Measurements from ENCODE around the gene P2RX3.
"Not testable (repeated sequence)": the region's sequence is repeated elsewhere in the genome, so short reads cannot be mapped to it uniquely, and the experiment has no call there.

The P2RX3 gene

DNA sequence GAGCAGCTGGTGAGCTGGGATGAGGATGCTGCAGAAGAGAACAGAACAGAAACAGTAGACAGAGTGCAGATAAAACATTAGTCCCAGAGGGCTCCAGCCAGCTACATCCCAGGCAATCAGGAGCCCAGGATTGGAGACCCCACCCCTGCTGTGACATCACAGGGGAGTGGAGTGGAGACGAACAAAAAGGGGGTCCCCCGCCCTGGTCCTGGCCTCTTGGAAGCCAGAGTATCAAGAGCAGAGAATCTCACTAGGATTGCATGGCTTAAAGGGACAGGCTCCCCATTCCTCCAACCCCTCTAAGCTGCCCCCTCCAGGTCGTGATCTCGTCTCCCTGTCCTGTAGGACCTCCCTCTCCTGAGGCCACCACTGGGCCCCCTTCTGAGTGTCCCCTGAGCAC lies at the start of gene P2RX3:
TSS of gene P2RX3 (plus strand) at position 211 of the 400 bp plus-strand sequence. CDS start 199 bp downstream, outside the sequence.
- Histone ChIP-seq H3K9me3 (no peaks in the 10 kb centered on the region), H3K36me3 (peaks cover 14% of the 10 kb centered on the region), H3K9ac (no peak within 1 kb of the TSS), H3K27me3 (no peaks in the 10 kb centered on the region), H3K27ac (no peak within 1 kb of the TSS), H3K4me3 (no peak within 1 kb of the TSS), H3K4me1 (peaks cover 31% of the 10 kb centered on the region), H4K20me1 (peaks cover 10% of the 10 kb centered on the region; the same call in 1 of the 2 replicates), H3K4me2 (no peak within 1 kb of the TSS)
- TF ChIP-seq Cebpa-rat (IDR thresholded peaks at IDR 0.05) = no peak

DNA sequence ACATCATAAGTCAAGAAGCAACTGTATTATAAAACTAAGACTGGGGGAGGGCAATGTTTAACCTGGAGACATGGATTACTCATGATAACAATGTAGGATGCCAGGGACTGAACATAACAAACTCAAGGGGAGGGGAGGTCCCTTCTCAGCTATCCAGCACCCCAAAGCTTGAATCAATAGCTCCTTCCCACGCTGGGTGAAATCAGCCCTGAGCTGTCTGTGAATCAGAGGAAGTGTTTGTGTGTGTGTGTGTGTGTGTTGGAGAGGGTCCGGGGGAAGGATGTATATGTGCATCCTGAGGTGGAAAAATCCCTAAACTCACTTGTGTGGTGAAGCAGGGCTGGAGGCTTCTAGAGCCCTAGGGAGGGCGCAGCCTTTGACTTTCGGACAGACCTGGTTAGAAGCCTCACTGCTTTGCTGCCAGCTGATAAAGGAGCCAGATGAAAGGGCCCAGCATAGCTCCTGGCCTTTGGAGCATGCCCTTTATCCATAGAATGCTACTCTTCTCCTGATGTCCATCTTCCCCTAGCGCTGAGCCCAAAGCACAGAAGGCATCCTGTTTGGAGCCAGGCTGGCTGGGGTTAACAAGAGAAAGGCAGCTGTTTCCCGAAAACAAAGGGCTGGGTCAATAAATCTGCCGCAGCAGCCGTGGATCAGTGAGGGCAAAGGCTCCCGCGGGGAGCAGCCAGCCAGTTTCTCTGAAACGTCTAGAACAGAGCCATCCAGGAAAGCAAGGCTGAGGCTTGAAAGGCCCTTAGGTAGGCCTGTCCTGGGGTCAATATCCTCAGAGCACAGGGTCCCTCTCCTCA lies 49.2 kb upstream of the P2RX3 start:
- Histone ChIP-seq H3K4me2 (peak overlapping the region; percentile 60), H3K4me1 (peaks cover 12% of the 10 kb centered on the region), H3K9ac (no peak overlapping the region), H3K4me3 (no peak overlapping the region), H4K20me1 (no peaks in the 10 kb centered on the region), H3K9me3 (no peaks in the 10 kb centered on the region), H3K36me3 (no peaks in the 10 kb centered on the region), H3K27ac (no peak overlapping the region), H3K27me3 (no peaks in the 10 kb centered on the region)
- no peak for TF ChIP-seq Cebpa-rat (IDR thresholded peaks at IDR 0.05)

DNA sequence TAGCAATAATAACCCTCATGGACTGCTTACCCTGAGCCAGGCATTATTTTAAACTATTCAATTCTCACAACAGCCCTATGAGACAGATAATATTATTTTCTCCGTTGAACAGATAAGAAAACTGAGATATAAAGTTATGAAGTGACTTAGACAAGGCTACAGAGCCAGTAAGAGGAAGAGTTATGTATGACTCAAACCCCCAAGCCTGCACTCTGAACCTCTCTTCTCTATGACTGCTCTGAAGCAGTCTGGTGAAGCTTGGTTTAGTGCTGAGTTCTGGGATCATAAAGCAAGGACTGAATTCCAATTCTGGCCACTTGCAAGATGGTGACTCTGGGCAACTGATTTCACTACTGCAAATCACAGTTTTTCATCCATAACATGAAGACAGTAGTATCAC lies 47.9 kb upstream of the P2RX3 start:
- Histone ChIP-seq H3K27me3 (no peaks in the 10 kb centered on the region), H3K36me3 (no peaks in the 10 kb centered on the region), H3K4me2 (no peak overlapping the region), H4K20me1 (no peaks in the 10 kb centered on the region), H3K4me1 (peaks cover 12% of the 10 kb centered on the region), H3K4me3 (no peak overlapping the region), H3K9ac (no peak overlapping the region), H3K27ac (no peak overlapping the region), H3K9me3 (no peaks in the 10 kb centered on the region)
- no peak for TF ChIP-seq Cebpa-rat (IDR thresholded peaks at IDR 0.05)

DNA sequence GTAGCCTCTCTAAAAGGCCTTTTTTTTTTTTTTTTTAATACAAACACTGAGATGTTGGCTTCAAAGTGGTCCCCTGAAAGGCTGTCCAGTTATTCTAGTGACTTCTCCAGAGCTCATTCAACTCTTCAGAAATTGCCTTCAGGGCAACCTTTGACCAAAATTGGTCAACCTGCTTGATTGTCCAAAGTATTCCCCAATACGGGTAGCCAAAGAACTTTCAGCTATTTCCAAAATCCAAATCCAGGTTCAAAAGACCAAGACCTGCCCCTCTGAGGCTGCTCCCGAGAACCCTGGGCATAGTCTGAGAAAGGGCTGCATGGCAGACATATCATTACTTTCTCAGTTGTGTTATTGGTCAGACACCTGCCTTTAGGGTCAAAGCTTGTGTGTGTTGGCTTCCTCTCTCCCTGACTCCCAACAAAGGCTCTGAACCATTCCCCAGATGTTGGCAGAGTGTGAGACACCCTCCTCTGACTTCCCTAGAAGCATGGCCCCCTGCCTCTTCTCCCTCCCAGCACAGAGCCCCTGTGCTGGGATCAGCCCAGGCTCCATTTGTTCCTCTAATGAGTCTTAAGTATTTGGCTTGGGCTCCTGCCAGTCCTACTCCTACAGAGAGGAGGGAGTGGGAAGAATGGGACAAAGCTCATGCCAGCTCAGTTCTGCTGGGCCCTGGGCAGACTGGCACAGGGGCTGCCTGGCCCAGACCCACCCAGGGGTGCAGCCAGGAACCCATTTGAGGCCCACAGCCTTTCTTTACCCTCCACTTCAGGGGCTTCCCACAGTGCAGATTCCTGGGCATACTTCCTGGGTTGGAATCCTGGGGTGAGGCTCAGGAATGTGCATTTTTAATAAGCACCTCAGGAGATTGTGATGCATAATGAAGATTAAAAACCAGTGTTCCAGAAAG lies 43.7 kb upstream of the P2RX3 start:
- TF ChIP-seq Cebpa-rat (IDR thresholded peaks at IDR 0.05) = no peak
- no peak overlapping the region for H3K4me2 ChIP-seq
- no peaks in the 10 kb centered on the region for H3K27me3 ChIP-seq
- H3K36me3 ChIP-seq = peaks cover 24% of the 10 kb centered on the region
- peaks cover 22% of the 10 kb centered on the region for H3K9me3 ChIP-seq
- no peak overlapping the region for H3K27ac ChIP-seq
- no peak overlapping the region for H3K9ac ChIP-seq
- no peak overlapping the region for H3K4me3 ChIP-seq
- no peaks in the 10 kb centered on the region for H4K20me1 ChIP-seq
- H3K4me1 ChIP-seq = peaks cover 3% of the 10 kb centered on the region

DNA sequence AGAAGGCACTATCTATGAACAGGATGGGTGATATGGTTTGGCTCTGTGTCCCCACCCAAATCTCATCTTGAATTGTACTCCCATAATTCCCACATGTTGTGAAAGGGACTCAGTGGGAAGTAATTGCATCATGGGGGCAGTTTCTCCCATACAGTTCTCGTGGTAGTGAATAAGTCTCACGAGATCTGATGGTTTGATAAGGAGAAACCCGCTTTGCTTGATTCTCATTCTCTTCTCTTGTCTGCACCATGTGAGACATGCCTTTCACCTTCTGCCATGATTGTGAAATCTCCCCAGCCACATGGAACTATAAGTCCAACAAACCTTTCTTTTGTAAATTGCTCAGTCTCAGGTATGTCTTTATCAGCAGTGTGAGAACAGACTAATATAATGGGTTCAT lies 41.9 kb upstream of the P2RX3 start:
- H4K20me1 ChIP-seq, H3K27me3 ChIP-seq, H3K27ac ChIP-seq, H3K4me2 ChIP-seq, H3K4me1 ChIP-seq, H3K9ac ChIP-seq, H3K4me3 ChIP-seq: not testable (repeated sequence)
- peaks cover 34% of the 10 kb centered on the region for H3K9me3 ChIP-seq
- H3K36me3 ChIP-seq = peaks cover 41% of the 10 kb centered on the region

DNA sequence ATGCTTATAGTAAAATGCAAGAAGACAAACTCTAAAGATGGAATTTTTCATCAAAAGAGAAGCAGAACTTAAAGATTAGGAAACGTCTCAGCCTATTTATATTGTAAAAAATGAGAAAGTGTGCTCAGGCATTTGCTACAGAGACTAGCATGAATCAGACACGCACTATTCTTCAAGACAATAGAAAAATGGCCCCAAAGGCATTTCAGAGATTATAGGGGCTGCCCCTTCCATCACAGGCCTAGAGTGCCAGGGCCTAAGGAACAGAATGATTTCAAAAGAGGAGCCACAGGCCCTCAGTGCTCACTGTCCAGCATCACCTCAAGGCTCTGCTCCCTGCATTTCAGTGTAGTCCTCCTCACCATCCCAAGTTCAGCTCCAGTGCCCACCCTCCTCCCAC lies 40.9 kb upstream of the P2RX3 start:
- no peaks in the 10 kb centered on the region for H3K27me3 ChIP-seq
- H3K4me1 ChIP-seq = no peaks in the 10 kb centered on the region
- no peaks in the 10 kb centered on the region for H4K20me1 ChIP-seq
- TF ChIP-seq Cebpa-rat (IDR thresholded peaks at IDR 0.05) = no peak
- no peak overlapping the region for H3K27ac ChIP-seq
- no peak overlapping the region for H3K4me2 ChIP-seq
- H3K36me3 ChIP-seq = peaks cover 51% of the 10 kb centered on the region
- peaks cover 34% of the 10 kb centered on the region for H3K9me3 ChIP-seq
- H3K4me3 ChIP-seq = no peak overlapping the region
- H3K9ac ChIP-seq = no peak overlapping the region

DNA sequence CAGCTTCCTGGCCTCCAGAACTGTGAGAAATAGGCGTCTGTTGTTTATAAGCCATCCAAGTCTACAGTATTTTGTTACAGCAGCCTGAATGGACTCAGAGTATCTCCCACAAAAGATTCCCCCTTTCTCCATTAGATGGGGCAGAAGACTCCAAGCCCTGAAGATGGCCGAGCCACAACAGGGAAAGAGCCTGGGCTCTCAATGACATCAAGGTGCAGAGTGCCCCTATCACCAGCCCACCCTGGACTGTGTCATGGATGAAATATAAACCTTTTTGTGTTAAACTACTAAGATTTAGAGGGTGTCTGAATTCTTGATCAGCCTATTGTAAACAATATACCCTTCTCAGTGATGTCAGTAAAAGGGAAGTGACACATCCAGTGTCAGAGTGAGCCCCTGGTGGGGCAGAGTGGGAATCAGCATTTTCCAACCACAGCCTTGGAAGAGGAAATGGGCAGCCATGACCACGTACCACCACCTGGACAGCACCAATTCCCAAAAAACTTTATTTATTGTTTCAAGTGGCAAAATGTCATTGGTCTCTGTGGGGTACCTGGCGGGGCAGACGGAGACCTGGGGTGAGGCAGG lies 38.9 kb upstream of the P2RX3 start:
- H3K9ac ChIP-seq = no peak overlapping the region
- H3K27me3 ChIP-seq = no peaks in the 10 kb centered on the region
- no peak overlapping the region for H3K27ac ChIP-seq
- H3K4me3 ChIP-seq = no peak overlapping the region
- H3K4me1 ChIP-seq = no peaks in the 10 kb centered on the region
- no peak for TF ChIP-seq Cebpa-rat (IDR thresholded peaks at IDR 0.05)
- H3K36me3 ChIP-seq = peaks cover 67% of the 10 kb centered on the region
- H3K9me3 ChIP-seq = peaks cover 34% of the 10 kb centered on the region
- no peaks in the 10 kb centered on the region for H4K20me1 ChIP-seq
- H3K4me2 ChIP-seq = no peak overlapping the region

DNA sequence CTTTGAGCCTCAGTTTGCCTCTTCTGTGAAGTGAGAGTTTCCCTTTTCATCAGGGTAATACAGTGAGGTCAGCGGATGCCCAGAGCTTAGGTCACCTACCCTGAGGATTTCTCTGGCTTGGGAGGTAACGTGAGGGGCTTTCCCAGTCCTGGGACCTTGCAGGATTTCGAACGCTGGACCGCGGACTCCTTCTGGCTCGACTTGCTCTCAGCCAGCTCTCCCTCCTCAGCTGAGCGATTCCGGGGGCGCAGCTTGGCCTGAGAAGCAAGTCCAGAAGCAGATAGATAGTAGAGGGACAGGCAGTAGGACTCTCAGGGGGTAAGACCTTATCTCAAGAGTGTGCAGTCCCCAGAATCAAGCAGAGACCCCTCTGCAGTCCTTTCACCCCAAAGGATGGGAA lies 37.4 kb upstream of the P2RX3 start:
- H3K9ac ChIP-seq = no peak overlapping the region
- no peak overlapping the region for H3K4me2 ChIP-seq
- no peaks in the 10 kb centered on the region for H3K27me3 ChIP-seq
- no peaks in the 10 kb centered on the region for H4K20me1 ChIP-seq
- peaks cover 2% of the 10 kb centered on the region for H3K4me1 ChIP-seq
- no peak overlapping the region for H3K27ac ChIP-seq
- peaks cover 34% of the 10 kb centered on the region for H3K9me3 ChIP-seq
- no peak for TF ChIP-seq Cebpa-rat (IDR thresholded peaks at IDR 0.05)
- peaks cover 67% of the 10 kb centered on the region for H3K36me3 ChIP-seq
- no peak overlapping the region for H3K4me3 ChIP-seq

DNA sequence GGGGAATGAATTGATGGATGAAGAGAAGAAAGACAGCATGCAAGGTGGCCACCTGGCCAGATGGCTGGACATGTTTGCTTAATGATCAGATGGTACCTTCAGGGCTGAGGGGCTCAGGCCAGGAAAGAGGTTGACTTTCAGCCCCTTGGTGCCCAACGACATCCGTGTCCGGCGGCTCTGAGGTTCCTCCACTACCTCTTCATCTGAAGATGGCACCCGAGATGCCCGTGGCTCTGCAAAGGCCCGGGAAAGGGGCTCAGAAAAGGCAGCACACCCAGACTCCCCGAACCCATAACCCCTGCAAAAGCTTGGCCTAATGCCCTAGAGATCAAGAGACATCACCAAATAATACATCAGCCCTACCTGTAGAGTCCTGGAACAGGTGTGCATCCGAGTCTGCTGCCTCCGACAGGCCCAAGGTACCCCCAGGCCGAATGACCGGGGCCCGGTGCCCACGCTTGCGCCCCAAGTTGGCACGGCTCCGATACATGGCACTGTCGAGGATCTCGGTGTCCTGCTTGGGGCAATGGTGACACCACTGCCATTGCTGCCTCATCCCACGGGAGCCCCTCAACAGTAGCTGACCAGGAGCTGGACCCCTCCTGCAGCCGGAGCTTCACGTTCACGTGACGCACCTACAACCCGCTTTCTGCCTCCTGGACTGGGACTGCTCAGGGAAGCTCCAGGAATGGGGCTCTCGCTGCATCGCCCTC lies 36.3 kb upstream of the P2RX3 start:
- H3K4me3 ChIP-seq = no peak overlapping the region
- no peak overlapping the region for H3K9ac ChIP-seq
- H3K36me3 ChIP-seq = peaks cover 67% of the 10 kb centered on the region
- H3K9me3 ChIP-seq = peaks cover 34% of the 10 kb centered on the region
- no peak for TF ChIP-seq Cebpa-rat (IDR thresholded peaks at IDR 0.05)
- H3K27ac ChIP-seq = no peak overlapping the region
- no peaks in the 10 kb centered on the region for H3K27me3 ChIP-seq
- H4K20me1 ChIP-seq = no peaks in the 10 kb centered on the region
- no peak overlapping the region for H3K4me2 ChIP-seq
- peaks cover 12% of the 10 kb centered on the region for H3K4me1 ChIP-seq

All from BLaER1 (cell line).